HG02943 (cell line): Measurements from ENCODE around the gene CABP4.

Experiments used
- ATAC-seq: cut with Tn5 transposase; IDR thresholded peaks from one replicate; pipeline ENCODE4 v1.9.1; 2021; ENCODE audit warnings: mild to moderate bottlenecking, low read depth, moderate library complexity; ENCODE audit not compliant: unreplicated experiment

Gene CABP4

GRCh38 chr11:67455054-67455453 lies at the start of gene CABP4:
CABP4 (plus strand) TSS chr11:67455354; CDS start chr11:67455424, 70 bp downstream.
- no peak for ATAC-seq

GRCh38 chr11:67405688-67406339 lies 49.3 kb upstream of the CABP4 start:
- ATAC-seq = no peak

GRCh38 chr11:67406420-67406968 lies 48.7 kb upstream of the CABP4 start:
- ATAC-seq = no peak

DNA sequence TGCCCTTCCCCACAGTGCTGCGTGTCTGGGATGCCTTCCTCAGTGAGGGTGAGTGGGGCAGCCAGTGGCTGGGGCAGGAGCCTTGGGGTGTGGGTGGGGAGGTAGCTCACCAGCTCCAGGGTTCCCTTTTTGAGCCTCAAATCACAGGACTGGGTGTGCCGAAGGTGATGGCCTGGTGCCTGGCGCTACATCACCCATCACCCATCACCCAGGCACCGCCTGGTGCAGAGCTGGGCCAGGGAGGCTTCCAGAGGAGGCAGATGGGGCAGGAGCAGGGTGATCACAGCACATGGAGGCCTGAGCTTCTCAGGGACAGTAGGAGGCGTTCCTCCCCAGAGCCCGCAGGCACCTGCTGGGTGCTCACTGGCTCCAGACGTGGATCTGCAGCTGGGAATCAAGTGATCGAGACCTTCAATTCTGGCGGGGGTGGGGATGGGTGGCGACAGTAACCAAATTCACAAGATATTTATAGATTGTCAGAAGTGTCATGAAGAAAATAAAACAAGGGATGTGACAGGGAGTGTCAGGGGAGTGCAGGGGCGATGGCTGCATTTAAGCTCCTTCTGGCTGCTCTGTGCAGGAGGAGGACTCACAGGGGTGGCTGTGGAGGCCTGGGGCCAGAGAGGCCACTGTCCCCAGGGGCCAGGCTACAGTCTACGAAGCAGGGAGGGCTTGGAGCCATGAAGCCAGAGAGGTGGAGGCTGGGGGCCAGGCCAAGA lies 48.0 kb upstream of the CABP4 start:
- no peak for ATAC-seq

GRCh38 chr11:67407688-67408163 lies 47.4 kb upstream of the CABP4 start:
- ATAC-seq = no peak

GRCh38 chr11:67408437-67409200 lies 46.5 kb upstream of the CABP4 start:
- no peak for ATAC-seq

DNA sequence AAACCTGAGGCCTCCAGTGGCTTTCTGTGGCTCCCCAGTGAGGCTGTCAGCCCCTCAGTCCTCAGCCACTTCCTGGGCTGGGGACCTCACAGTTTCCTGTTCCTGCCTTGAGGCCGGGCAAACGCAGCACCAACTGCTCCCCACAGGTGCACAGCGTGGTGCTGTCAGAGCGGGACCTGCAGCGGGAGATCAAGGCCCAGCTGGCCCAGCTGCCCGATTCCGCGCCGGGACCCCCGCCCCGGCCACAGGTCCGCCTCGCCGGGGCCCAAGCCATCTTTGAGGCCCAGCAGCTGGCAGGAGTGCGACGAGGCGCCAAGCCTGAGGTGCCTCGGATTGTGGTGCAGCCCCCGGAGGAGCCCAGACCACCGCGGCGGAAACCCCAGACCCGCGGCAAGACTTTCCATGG lies 45.9 kb upstream of the CABP4 start:
- ATAC-seq = no peak

DNA sequence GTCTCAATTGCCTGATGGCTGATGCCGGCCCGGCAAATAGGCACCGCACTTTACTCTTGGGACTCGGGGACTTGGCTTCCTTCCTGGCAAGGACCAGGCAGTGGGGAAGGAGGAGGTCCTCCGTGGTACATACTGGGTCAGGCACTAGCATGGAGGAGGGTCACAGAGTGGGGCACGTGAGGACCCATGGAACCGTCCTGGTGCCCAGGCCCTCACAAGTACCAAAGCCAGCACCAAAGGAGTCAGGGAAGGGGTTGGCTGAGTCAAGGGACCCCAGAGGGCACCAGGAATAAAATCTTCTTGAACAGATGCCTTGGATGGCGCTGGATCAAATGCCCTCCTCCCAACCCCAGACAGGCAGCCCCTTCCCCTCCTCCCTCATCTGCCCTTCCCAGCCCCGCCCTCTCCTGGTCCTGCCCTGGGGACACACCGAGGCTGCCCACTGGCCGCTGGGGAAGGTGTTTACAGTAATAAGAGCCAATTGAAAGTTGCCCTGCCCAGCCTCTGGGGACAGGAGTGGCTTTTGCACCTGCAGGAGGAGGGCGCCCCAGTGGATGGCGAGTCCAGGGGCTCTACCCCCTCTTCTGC lies 45.3 kb upstream of the CABP4 start:
- no peak for ATAC-seq

DNA sequence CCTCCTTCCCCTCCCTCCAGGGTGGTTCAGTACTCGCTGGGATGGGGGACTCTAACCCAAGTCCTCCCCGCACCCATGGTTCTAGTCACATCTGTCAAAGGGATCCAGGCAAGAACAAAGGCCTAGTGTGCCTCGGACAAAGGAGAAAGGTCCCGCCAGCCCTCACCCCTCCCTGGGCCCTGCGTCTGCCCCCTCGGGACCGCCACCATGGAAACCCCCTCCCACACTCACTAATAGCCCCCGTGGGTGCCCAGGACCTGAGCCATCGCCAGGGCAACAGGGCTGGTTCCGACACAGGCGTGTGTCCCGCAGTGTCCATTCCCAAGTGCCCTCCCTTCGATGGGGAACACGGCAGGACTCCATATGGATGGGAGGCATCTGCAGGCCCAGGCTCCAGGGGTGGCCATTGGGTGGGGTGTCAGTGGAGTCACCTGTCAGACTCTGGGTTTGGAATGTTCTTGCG lies 44.8 kb upstream of the CABP4 start:
- ATAC-seq = no peak

DNA sequence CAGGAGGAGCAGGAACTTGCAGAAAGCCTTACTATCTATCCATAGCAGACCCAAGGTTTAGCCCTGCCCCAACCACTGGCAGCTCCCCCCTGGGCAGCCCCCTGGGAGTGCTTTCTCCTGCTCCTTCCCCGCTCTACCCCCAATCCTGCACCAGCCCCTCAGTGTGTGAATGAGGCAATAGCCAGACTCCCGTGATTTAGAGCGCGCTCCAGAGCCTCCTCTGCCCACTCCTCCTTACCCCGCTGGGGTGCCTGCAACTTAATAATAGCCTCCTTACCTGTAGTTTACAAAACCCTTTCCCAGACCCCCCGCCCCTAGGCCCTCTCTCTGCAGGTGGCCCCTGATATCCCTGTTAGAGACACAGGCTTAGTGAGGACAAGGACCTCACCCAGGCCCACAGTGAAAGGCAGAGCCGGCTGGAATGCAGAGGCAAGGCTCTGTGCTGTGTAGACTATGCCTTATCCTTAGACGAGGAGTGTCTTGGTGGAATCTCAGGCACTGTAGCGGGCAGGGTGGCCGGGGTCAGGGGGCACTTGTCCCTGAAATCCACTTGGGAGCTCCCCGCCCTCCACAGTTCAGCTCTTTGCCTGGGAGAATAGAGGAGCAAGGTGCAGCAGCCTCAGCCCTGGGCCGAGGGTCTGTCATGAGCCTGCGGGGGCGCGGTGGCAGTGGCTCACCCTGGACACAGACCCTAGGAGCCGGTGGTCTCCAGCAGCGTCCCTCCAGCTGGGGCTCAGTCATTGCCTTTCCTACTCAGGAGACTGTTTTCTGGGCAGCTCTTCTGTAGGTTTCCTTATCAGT lies 44.0 kb upstream of the CABP4 start:
- no peak for ATAC-seq

DNA sequence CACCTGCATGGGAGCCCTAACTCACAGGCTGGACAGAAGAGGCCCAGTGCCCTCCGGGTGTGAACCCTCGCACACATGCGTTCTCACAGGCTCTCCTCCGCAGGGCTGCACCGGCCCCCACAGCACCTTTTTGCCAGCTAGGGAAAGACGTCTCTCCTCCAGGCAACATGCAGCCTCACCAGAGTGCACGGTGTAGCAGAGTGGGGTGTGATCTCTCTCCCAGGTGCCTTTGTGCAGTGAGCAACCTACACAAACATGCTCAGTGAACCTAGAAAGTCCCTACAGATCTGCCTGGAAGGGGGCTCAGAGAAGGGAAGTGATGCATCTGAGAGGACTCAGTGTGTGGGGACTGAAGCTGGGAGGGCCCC lies 43.4 kb upstream of the CABP4 start:
- ATAC-seq = no peak

GRCh38 chr11:67412495-67413179 lies 42.5 kb upstream of the CABP4 start:
- ATAC-seq = no peak

DNA sequence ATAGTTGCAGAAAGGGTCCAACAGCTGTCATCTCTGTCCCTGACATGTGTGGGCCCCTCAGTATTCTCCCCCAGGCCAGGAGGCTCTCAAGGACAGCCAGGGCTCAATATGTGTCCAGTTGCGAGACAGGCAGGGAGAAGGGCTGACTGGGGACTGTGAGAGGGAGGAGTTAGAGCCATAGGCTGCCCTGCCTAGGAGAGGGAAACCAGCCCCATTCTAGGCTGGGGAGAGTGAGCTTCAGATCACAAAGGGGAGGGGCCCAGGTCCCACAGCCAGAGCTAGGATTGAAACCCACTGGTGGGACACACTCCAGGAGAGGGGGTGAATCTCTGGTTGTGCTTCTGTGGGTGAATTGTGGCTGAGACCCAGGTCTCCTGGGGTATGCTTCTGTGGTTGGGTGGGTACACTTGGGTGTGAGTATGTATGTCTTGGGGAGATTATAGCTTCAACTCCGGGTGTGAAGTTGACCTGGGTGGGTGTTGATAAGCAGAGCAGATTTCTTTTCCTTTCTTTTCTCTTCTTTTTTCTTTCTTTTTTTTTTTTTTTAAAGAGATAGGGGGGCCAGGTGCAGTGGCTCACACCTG lies 41.8 kb upstream of the CABP4 start:
- no peak for ATAC-seq

GRCh38 chr11:67415501-67416304 lies 39.5 kb upstream of the CABP4 start, which contains the start of gene CARNS1:
CARNS1 (plus strand) TSS chr11:67415678; CDS start chr11:67416200, 522 bp downstream.
- ATAC-seq = no peak

- no peak for ATAC-seq
Observed at GRCh38 chr11:67416416-67417335, 38.5 kb upstream of the CABP4 start.

GRCh38 chr11:67417425-67417824 lies 37.7 kb upstream of the CABP4 start:
- ATAC-seq = no peak
